Mesendoderm (in vitro differentiated cells): ENCODE data around the gene PRLH.

ENCODE experiments used
- DNase-seq: peaks from one replicate; pipeline ENCODE4 v3.0.0; 2013
- H2AK5ac ChIP-seq: 2 replicates; pipeline ENCODE4 v1.6.1; 2013; ENCODE audit warnings: low read length, inconsistent platforms
- H2BK120ac ChIP-seq: 2 replicates; pipeline ENCODE4 v1.6.1; 2013; ENCODE audit warnings: low read depth, mild to moderate bottlenecking, low read length, moderate library complexity, mixed read lengths
- H2BK15ac ChIP-seq: replicated peaks from 2 replicates; pipeline ENCODE4 v1.6.1; 2013; ENCODE audit warnings: low read depth, mild to moderate bottlenecking, moderate library complexity
- H2BK5ac ChIP-seq: 2 replicates; pipeline ENCODE4 v1.6.1; 2013; ENCODE audit warnings: low read length, inconsistent platforms
- H3K18ac ChIP-seq: 2 replicates; pipeline ENCODE4 v1.6.1; 2013; ENCODE audit warnings: mild to moderate bottlenecking, low read length, mixed read lengths
- H3K23ac ChIP-seq: one replicate; pipeline ENCODE4 v1.6.1; 2013; ENCODE audit warnings: low read length
- H3K27ac ChIP-seq: 2 replicates; pipeline ENCODE4 v1.5.1; 2013; ENCODE audit warnings: low read depth, mild to moderate bottlenecking, inconsistent platforms, low read length, moderate library complexity
- H3K27me3 ChIP-seq: 2 replicates; pipeline ENCODE4 v1.6.1; 2013; ENCODE audit warnings: low read length, control low read depth, mild to moderate bottlenecking, inconsistent platforms; ENCODE audit not compliant: insufficient read depth, poor library complexity
- H3K36me3 ChIP-seq: 2 replicates; pipeline ENCODE4 v1.6.1; 2013; ENCODE audit warnings: low read length, inconsistent platforms; ENCODE audit not compliant: control insufficient read depth, insufficient read depth
- H3K4ac ChIP-seq: one replicate; pipeline ENCODE4 v1.6.1; 2013; ENCODE audit warnings: low read depth, mild to moderate bottlenecking, low read length, moderate library complexity
- H3K4me1 ChIP-seq: 2 replicates; pipeline ENCODE4 v1.6.1; 2013; ENCODE audit warnings: low read depth, low read length, inconsistent platforms; ENCODE audit not compliant: control insufficient read depth
- H3K4me2 ChIP-seq: 2 replicates; pipeline ENCODE4 v1.6.1; 2013; ENCODE audit warnings: low read length
- H3K4me3 ChIP-seq: 2 replicates; pipeline ENCODE4 v1.5.1; 2013; ENCODE audit warnings: mild to moderate bottlenecking, low read length
- H3K56ac ChIP-seq: one replicate; pipeline ENCODE4 v1.6.1; 2013; ENCODE audit warnings: low read length
- H3K79me1 ChIP-seq: 2 replicates; pipeline ENCODE4 v1.6.1; 2013; ENCODE audit warnings: low read length, inconsistent platforms
- H3K79me2 ChIP-seq: 2 replicates; pipeline ENCODE4 v1.6.1; 2013; ENCODE audit warnings: mild to moderate bottlenecking, low read length; ENCODE audit not compliant: control insufficient read depth, insufficient read depth
- H3K9ac ChIP-seq: 2 replicates; pipeline ENCODE4 v1.6.1; 2013; ENCODE audit warnings: low read length, inconsistent platforms
- H4K5ac ChIP-seq: one replicate; pipeline ENCODE4 v1.6.1; 2013; ENCODE audit warnings: low read length
- H4K8ac ChIP-seq: one replicate; pipeline ENCODE4 v1.6.1; 2013; ENCODE audit warnings: low read depth, mild to moderate bottlenecking, control low read depth, low read length, moderate library complexity
- WGBS: extraction: QIAGEN DNeasy Blood & Tissue Kit; methylation state at CpG from one replicate; pipeline ENCODE4 v1.1.7; 2013; ENCODE audit warnings: low lambda C conversion rate, missing lambda C conversion rate; ENCODE audit not compliant: insufficient coverage; ENCODE audit errors: extremely low coverage; 5-methylcytosine and 5-hydroxymethylcytosine counted together

PRLH gene

DNA sequence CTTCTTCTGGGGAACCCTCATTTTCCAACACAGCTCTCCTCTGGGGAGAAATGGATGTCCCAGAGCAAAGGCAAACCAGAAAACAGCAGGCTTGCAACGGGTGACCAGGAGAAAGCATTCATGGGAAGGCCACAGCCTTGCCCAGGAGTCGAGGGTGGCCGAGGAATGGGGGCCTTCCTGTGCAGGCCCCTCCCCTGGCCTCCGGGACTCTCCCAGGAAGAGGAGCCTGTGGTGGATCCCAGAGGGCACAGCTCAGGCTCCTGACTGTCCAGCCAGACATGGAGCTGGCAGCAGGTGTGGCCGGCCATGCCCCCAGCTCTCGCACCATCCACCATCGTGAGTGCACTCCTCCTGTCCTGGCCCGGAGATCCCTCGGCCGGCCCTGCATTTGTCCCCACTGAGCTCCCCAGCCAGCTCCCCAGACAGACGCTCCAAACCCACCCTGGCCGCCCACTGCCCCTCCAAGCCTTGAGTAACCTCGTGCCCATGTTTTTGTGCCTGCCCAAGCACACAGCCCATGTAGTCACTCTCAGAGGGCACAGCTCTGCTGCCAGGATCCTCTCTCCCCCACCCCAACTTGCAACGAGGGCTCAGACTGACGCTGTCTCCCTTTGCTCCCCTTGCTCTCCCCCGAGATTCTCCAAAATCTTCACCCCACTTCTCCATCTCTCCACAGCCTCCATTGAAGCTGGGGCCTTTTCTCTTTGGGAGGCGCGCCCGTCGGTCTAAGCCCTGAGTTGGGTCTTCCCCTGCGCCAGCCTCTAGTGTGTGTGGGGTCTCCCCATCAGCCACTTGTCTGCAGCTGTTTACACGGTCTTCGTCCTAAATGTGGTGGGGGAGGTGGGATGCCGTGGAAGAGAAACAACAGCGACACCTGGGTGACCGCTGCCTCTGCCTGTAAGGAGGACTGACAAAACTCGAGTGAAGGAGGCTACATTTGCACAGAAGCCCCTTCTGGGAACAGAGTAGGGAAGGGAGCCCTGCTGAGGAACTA lies 9.8 kb downstream of the PRLH start:
- Histone ChIP-seq H3K36me3 (peaks cover 2% of the 10 kb centered on the region), H3K79me2 (no peaks in the 10 kb centered on the region), H2BK15ac (no peak overlapping the region), H4K8ac (no peak overlapping the region), H3K4me3 (no peak overlapping the region), H3K18ac (no peak overlapping the region), H3K23ac (no peak overlapping the region), H3K4me1 (no peaks in the 10 kb centered on the region), H3K27ac (no peak overlapping the region), H3K56ac (no peak overlapping the region), H2AK5ac (no peak overlapping the region), H3K27me3 (no peaks in the 10 kb centered on the region), H3K79me1 (no peaks in the 10 kb centered on the region), H2BK120ac (no peak overlapping the region), H4K5ac (no peak overlapping the region), H2BK5ac (no peak overlapping the region), H3K4ac (no peak overlapping the region), H3K9ac (no peak overlapping the region), H3K4me2 (no peak overlapping the region)
- DNase-seq: no peak
- WGBS: no CpG with 5 or more reads among the region's 27 CpGs

DNA sequence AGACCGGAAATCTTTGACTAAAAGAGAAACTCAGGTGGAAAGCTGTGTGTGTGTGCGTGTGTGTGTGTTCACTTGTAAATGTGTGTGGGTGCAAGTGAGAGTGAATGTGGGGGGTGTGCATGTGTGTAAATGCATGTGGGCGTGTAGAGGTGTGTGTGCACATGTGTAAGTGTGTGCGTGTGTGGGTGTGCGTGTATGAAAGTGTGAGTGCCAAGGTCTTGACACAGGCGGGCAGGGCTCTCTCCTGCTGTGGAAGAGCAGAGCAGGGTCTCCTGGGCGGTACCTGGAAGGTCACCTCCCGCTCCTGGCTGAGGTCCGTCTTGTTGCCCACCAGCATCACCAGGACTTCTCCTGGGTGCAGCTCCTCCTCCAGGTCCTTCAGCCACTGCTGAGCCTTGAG lies 10.6 kb downstream of the PRLH start:
- Histone ChIP-seq H2BK5ac (no peak overlapping the region), H3K4ac (no peak overlapping the region), H3K4me1 (no peaks in the 10 kb centered on the region), H3K79me1 (no peaks in the 10 kb centered on the region), H2AK5ac (no peak overlapping the region), H3K27me3 (no peaks in the 10 kb centered on the region), H2BK120ac (no peak overlapping the region), H3K4me3 (no peak overlapping the region), H3K18ac (no peak overlapping the region), H3K79me2 (peaks cover under 1% of the 10 kb centered on the region), H4K8ac (no peak overlapping the region), H3K4me2 (no peak overlapping the region), H3K36me3 (peaks cover 2% of the 10 kb centered on the region), H3K27ac (no peak overlapping the region), H2BK15ac (no peak overlapping the region), H3K9ac (no peak overlapping the region), H3K23ac (no peak overlapping the region), H3K56ac (no peak overlapping the region), H4K5ac (no peak overlapping the region)
- DNase-seq: no peak
- WGBS: no CpG with 5 or more reads among the region's 9 CpGs

DNA sequence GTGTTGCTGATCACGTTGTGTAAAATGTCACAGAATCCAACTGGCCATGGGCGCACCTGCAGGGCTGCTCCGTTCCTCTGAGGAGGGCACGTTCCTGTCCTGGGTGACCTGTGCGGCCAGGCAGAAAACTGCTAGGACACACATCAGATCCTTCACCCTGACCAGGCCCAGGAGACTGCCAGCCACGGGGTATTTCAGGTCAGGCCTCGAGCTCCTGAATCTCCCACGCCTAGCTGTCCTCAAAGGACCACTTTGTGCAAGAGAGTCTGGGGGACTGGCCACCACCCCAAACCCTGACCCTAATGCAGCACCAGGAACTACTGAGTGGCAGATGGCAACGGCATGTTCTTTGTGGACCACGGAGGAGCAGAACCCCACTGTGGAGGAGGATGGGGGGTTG lies 11.1 kb downstream of the PRLH start:
- Histone ChIP-seq H3K4me2 (no peak overlapping the region), H3K79me2 (peaks cover 2% of the 10 kb centered on the region), H3K79me1 (no peaks in the 10 kb centered on the region), H3K18ac (no peak overlapping the region), H3K56ac (no peak overlapping the region), H3K4me1 (no peaks in the 10 kb centered on the region), H3K27ac (no peak overlapping the region), H3K36me3 (peaks cover 2% of the 10 kb centered on the region), H2BK15ac (no peak overlapping the region), H4K5ac (no peak overlapping the region), H4K8ac (no peak overlapping the region), H3K23ac (no peak overlapping the region), H2BK5ac (no peak overlapping the region), H3K9ac (no peak overlapping the region), H2BK120ac (no peak overlapping the region), H3K27me3 (no peaks in the 10 kb centered on the region), H3K4me3 (no peak overlapping the region), H3K4ac (no peak overlapping the region), H2AK5ac (no peak overlapping the region)
- DNase-seq: no peak
- no CpG with 5 or more reads among the region's 10 CpGs for WGBS

DNA sequence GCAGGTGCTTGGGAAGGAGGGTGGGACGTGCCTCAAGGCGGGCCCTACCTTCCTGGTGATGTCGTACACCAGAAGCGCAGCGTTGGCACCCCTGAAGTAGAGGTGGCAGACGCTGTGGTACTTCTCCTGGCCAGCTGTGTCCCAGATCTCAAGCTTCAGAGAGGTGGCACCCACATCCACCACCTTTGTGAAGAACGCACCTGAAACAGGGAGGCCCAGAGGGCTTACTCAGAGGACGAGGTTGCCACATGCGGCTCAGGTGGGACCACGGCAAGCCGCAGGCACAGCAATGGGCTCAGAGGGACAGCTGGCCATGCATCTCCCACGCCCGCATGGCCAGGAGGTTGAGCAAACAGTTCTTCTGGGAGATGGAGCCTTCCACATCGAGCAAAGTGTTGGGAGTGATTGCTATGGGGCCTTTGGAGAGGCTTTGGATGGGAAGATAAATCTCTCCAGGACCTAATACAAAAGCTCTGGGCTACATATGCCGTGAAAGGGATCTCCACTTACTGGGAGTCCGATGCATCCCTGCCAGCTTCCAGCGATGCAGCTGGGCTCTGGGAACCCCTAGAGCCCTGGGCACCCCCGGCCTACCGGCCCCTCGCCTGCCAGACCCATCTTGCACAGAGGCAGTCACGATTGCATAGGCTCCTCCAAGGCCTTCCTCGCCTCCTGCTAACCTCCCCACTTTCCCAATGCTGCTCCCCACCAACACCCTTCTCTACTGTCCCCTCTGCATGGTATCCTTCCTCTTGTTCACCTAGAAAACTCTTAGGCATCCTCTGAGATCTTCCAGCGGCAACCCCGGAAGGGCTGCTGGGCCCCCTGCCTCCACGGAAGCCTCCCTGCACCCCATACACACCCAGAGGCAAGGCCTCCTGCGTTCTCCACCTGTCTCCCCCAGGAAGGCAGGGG lies 11.8 kb downstream of the PRLH start:
- no peak overlapping the region for H2BK120ac ChIP-seq
- H2AK5ac ChIP-seq: no peak overlapping the region
- no peak overlapping the region for H3K4ac ChIP-seq
- no peak overlapping the region for H3K23ac ChIP-seq
- H3K79me1 ChIP-seq: no peaks in the 10 kb centered on the region
- no peak overlapping the region for H3K27ac ChIP-seq
- H3K4me3 ChIP-seq: no peak overlapping the region
- no CpG with 5 or more reads among the region's 26 CpGs for WGBS
- no peak overlapping the region for H2BK5ac ChIP-seq
- no peak overlapping the region for H3K4me2 ChIP-seq
- no peak overlapping the region for H4K5ac ChIP-seq
- H3K79me2 ChIP-seq: peaks cover 2% of the 10 kb centered on the region
- H3K18ac ChIP-seq: no peak overlapping the region
- no peaks in the 10 kb centered on the region for H3K4me1 ChIP-seq
- no peak for DNase-seq
- no peak overlapping the region for H3K9ac ChIP-seq
- no peak overlapping the region for H3K56ac ChIP-seq
- H2BK15ac ChIP-seq: no peak overlapping the region
- H3K36me3 ChIP-seq: peaks cover 2% of the 10 kb centered on the region
- no peaks in the 10 kb centered on the region for H3K27me3 ChIP-seq
- H4K8ac ChIP-seq: no peak overlapping the region

DNA sequence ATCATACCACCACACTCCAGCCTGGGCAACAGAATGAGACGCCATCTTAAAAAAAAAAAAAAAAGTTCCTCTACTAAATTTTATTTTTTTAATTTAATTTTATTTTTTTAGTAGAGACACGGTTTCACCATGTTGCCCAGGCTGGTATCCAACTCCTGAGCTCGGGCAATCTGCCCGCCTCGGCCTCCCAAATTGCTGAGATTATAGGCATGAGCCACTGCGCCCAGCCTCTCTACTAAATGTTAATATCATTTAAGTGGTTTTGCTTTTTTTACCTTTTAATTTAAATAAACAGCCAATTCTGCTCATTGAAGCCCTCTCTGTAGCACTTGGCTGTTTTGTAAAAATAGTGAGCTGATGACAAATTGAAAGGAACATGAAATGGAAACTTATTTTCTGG lies 15.0 kb downstream of the PRLH start:
- no peak for DNase-seq
- H2BK120ac ChIP-seq: no peak overlapping the region
- H3K56ac ChIP-seq: no peak overlapping the region
- H3K4ac ChIP-seq: no peak overlapping the region
- H2BK5ac ChIP-seq: no peak overlapping the region
- no peak overlapping the region for H2BK15ac ChIP-seq
- H3K9ac ChIP-seq: no peak overlapping the region
- H3K4me1 ChIP-seq: peaks cover 7% of the 10 kb centered on the region
- H3K79me2 ChIP-seq: peaks cover 19% of the 10 kb centered on the region
- peaks cover 2% of the 10 kb centered on the region for H3K36me3 ChIP-seq
- H3K18ac ChIP-seq: no peak overlapping the region
- no peak overlapping the region for H4K5ac ChIP-seq
- no peak overlapping the region for H3K4me2 ChIP-seq
- no peak overlapping the region for H4K8ac ChIP-seq
- H3K79me1 ChIP-seq: peaks cover 1% of the 10 kb centered on the region
- H3K4me3 ChIP-seq: no peak overlapping the region
- no peak overlapping the region for H3K27ac ChIP-seq
- H3K23ac ChIP-seq: no peak overlapping the region
- H2AK5ac ChIP-seq: no peak overlapping the region
- no peaks in the 10 kb centered on the region for H3K27me3 ChIP-seq
- no CpG with 5 or more reads among the region's 6 CpGs for WGBS
